ENCODE data around the gene GPATCH1. TPM values are rescaled to one million over a fixed set of nuclear protein-coding genes. Genes with fewer than 3 reads are reported as not detected.

GPATCH1 gene
- total and polyA plus RNA-seq, 2 of the 4 experiments (the other 2 are of a cell fraction): 5.1 to 7.5 TPM

GRCh38 chr19:33132425-33132824 is 51.4 kb downstream of the GPATCH1 start:
- dilution Hi-C loops (cut with HindIII; ENCODE audit: low sequenced_read_pairs, unreplicated experiment) (no loop called here), intact Hi-C loops (cut with micrococcal nuclease) (no loop called here), in situ Hi-C loops (cut with MboI; ENCODE audit: low sequenced_read_pairs) (loop anchor here (10.0 kb wide), 1 partner anchor 52 kb away; no protein-coding TSS in a partner anchor)
- H3K18ac ChIP-seq (ENCODE audit: low read depth, low read length): no peak overlapping the region
- H3K27ac ChIP-seq (ENCODE audit: insufficient read depth, low read length): no peak overlapping the region
- H3K79me1 ChIP-seq (ENCODE audit: low read depth in 1 of 2, low read length in 2 of 2): no peaks in the 10 kb centered on the region
- BruUV-seq (replicated peaks): no TSS peak
- H3K4ac ChIP-seq (ENCODE audit: low read depth, low read length): no peak overlapping the region
- no peak overlapping the region for H2AK5ac ChIP-seq (ENCODE audit: low read depth, low read length)
- DNase-seq (no peak), ATAC-seq (ENCODE audit: low read depth) (no peak)
- no peaks in the 10 kb centered on the region for H3K9me3 ChIP-seq (ENCODE audit: control insufficient read depth, insufficient read depth, low read length)
- CTCF ChIA-PET: no interaction called here
- no peak overlapping the region for H4K5ac ChIP-seq (ENCODE audit: low read depth, low read length)
- H4K20me1 ChIP-seq (ENCODE audit: insufficient read depth, low read length): no peaks in the 10 kb centered on the region
- no peak overlapping the region for H2BK15ac ChIP-seq (ENCODE audit: low read depth, low read length)
- TF ChIP-seq RCOR1 (IDR thresholded peaks at IDR 0.05; ENCODE audit: insufficient replicate concordance, low read length) (no peak), FOS (IDR thresholded peaks at IDR 0.05; ENCODE audit: low read depth, low read length) (no peak), SMC3 (IDR thresholded peaks at IDR 0.05; ENCODE audit: low read depth, low read length) (no peak), MXI1 (IDR thresholded peaks at IDR 0.05; ENCODE audit: borderline replicate concordance, low read depth, low read length) (no peak), POLR2A (IDR thresholded peaks at IDR 0.05; ENCODE audit: low read depth, low read length) (no peak), NFE2L2 (IDR thresholded peaks at IDR 0.05; ENCODE audit: low read depth, low read length) (no peak), CHD1 (IDR thresholded peaks at IDR 0.05; ENCODE audit: low read depth, low read length) (no peak), BHLHE40 (IDR thresholded peaks at IDR 0.05; ENCODE audit: low read depth, low read length) (no peak), USF2 (IDR thresholded peaks at IDR 0.05; ENCODE audit: low read depth, low read length) (peak; percentile 11; the same call in 1 of the 2 replicates), ELK1 (IDR thresholded peaks at IDR 0.05; ENCODE audit: borderline replicate concordance, low read depth, low read length) (no peak), RAD21 (IDR thresholded peaks at IDR 0.05; ENCODE audit: low read length) (no peak)
- TF ChIP-seq, protein P1, sequence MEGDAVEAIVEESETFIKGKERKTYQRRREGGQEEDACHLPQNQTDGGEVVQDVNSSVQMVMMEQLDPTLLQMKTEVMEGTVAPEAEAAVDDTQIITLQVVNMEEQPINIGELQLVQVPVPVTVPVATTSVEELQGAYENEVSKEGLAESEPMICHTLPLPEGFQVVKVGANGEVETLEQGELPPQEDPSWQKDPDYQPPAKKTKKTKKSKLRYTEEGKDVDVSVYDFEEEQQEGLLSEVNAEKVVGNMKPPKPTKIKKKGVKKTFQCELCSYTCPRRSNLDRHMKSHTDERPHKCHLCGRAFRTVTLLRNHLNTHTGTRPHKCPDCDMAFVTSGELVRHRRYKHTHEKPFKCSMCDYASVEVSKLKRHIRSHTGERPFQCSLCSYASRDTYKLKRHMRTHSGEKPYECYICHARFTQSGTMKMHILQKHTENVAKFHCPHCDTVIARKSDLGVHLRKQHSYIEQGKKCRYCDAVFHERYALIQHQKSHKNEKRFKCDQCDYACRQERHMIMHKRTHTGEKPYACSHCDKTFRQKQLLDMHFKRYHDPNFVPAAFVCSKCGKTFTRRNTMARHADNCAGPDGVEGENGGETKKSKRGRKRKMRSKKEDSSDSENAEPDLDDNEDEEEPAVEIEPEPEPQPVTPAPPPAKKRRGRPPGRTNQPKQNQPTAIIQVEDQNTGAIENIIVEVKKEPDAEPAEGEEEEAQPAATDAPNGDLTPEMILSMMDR (conservative IDR thresholded peaks at IDR 0.05; ENCODE audit: low read depth, low read length): 0 out of 2 replicates have a peak, but pooled peaks have one; percentile 19
- no peak overlapping the region for H3K4me2 ChIP-seq (ENCODE audit: low read depth, low read length)
- H3K56ac ChIP-seq (ENCODE audit: extremely low read depth, insufficient read depth, low read length): no peak overlapping the region
- H2BK120ac ChIP-seq (ENCODE audit: low read depth, low read length): no peak overlapping the region
- H3K4me1 ChIP-seq (ENCODE audit: control insufficient read depth, insufficient read depth, low read length): peaks cover 2% of the 10 kb centered on the region; the same call in 1 of the 2 replicates
- H3K27me3 ChIP-seq (ENCODE audit: control insufficient read depth, insufficient read depth, low read length): no peaks in the 10 kb centered on the region
- no peak overlapping the region for H4K8ac ChIP-seq (ENCODE audit: low read depth in 2 of 2, low read length in 2 of 2)
- H3K9ac ChIP-seq (ENCODE audit: low read depth, low read length): no peak overlapping the region
- no peak overlapping the region for H3K4me3 ChIP-seq (ENCODE audit: insufficient read depth, low read depth, low read length)
- H3K36me3 ChIP-seq (ENCODE audit: control insufficient read depth, insufficient read depth, low read length): peaks cover 6% of the 10 kb centered on the region
- H3K14ac ChIP-seq (replicated peaks; ENCODE audit: low read depth, low read length): no peak overlapping the region
- H3K9me1 ChIP-seq (ENCODE audit: insufficient read depth, low read length): no peaks in the 10 kb centered on the region
- H2BK20ac ChIP-seq (ENCODE audit: low read depth, low read length): no peak overlapping the region
- no peak overlapping the region for H2AK9ac ChIP-seq (replicated peaks; ENCODE audit: low read depth, low read length, poor library complexity)
- no peak overlapping the region for H2BK5ac ChIP-seq (ENCODE audit: low read depth, low read length, poor library complexity, severe bottlenecking)
- H2AFZ ChIP-seq (replicated peaks; ENCODE audit: low read length, poor library complexity): no peak overlapping the region
- WGBS, 2 experiments (ENCODE audit: extremely low coverage in 2 of 2, insufficient read length in 1 of 2): 87% methylated on average over 4 of the region's 15 CpGs; no CpG with 5 or more reads in 1 of the 2 experiments
- no peak overlapping the region for H4K91ac ChIP-seq (ENCODE audit: insufficient read depth, low read depth, low read length)
- no peak overlapping the region for H3K23ac ChIP-seq (ENCODE audit: low read depth, low read length)
- POLR2A ChIA-PET (ENCODE audit: unreplicated experiment): no interaction called here

All from IMR-90 (cell line).